ENCODE results near the gene PHACTR3. TPM values are rescaled to one million over a fixed set of nuclear protein-coding genes. Genes with fewer than 3 reads are reported as not detected.

PHACTR3 gene
- total and polyA plus RNA-seq, 2 of the 8 experiments (the other 6 are each of a cell fraction or from before 2014, with no cell fraction given) = 0.05 to 0.13 TPM

DNA sequence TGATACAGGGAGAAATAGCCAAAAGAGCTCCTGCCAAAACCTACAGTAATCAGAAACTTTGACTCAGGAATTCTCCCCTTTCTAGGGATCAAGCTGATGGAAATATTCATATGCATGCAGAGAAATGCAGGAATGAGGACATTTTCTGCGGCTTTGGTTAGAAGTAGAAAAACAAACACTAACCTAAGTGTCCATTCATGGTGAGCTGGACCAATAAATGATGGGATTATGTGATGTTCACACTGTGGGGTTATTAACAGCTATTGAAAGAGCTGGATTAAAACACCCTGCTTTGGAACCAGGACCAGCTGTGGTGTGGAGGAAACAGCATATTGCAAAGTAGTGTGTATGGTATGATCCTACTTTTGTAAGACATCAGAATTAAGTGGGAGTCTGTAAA, 186.0 kb downstream of the PHACTR3 start:
- Histone ChIP-seq H4K8ac (ENCODE audit: extremely low read depth, insufficient read depth, low read length) (no peak overlapping the region), H2BK12ac (ENCODE audit: low read depth, low read length) (no peak overlapping the region), H2BK15ac (ENCODE audit: low read length) (no peak overlapping the region), H2AK5ac (ENCODE audit: low read depth, low read length) (no peak overlapping the region), H3K4me1 (replicated peaks in 1 of 4; ENCODE audit: control insufficient read depth in 3 of 4, insufficient read depth in 4 of 4, low read length in 3 of 4) (no peaks in the 10 kb centered on the region), H2BK20ac (ENCODE audit: low read length) (no peak overlapping the region), H3K36me3 (ENCODE audit: control insufficient read depth in 2 of 4, insufficient read depth in 4 of 4, low read length in 3 of 4) (no peaks in the 10 kb centered on the region), H3K23me2 (ENCODE audit: low read depth, low read length) (no peaks in the 10 kb centered on the region), H3K9ac (replicated peaks in 1 of 4; ENCODE audit: extremely low read depth in 1 of 4, low read depth in 3 of 4, low read length in 3 of 4) (no peak overlapping the region), H3K79me2 (ENCODE audit: control insufficient read depth in 1 of 2, insufficient read depth in 2 of 2, low read length in 2 of 2) (no peaks in the 10 kb centered on the region), H3K4ac (replicated peaks; ENCODE audit: insufficient read length, low read depth, low read length) (no peak overlapping the region), H3K9me3 (ENCODE audit: insufficient read depth in 2 of 2, low read depth in 1 of 2, low read length in 1 of 2) (peaks cover 74 to 77% of the 10 kb centered on the region in 2 experiments), H3K27ac (ENCODE audit: low read depth, low read length) (no peak overlapping the region), H3K4me3 (ENCODE audit: extremely low read depth in 1 of 4, insufficient read depth in 2 of 4, low read depth in 3 of 4, low read length in 4 of 4) (no peak overlapping the region), H4K20me1 (replicated peaks in 1 of 2; ENCODE audit: control insufficient read depth in 1 of 2, insufficient read depth in 2 of 2, low read length in 2 of 2) (no peaks in the 10 kb centered on the region), H4K91ac (replicated peaks; ENCODE audit: insufficient read length, low read length) (no peak overlapping the region), H3K79me1 (ENCODE audit: low read depth, low read length) (no peaks in the 10 kb centered on the region), H3K14ac (ENCODE audit: insufficient read length) (no peak overlapping the region), H3K4me2 (ENCODE audit: insufficient read depth in 1 of 2, low read depth in 2 of 2, low read length in 2 of 2) (no peak overlapping the region), H2BK5ac (ENCODE audit: low read depth, low read length) (no peak overlapping the region), H3K23ac (ENCODE audit: insufficient read length) (no peak overlapping the region), H2BK120ac (replicated peaks; ENCODE audit: low read depth, low read length) (no peak overlapping the region), H3K56ac (replicated peaks; ENCODE audit: insufficient read length, low read depth, low read length) (no peak overlapping the region), H3K27me3 (replicated peaks in 1 of 4; ENCODE audit: control insufficient read depth in 3 of 4, extremely low read depth in 1 of 4, insufficient read depth in 3 of 4, low read length in 3 of 4) (no peaks in the 10 kb centered on the region), H2AFZ (ENCODE audit: low read length) (no peak overlapping the region), H3K18ac (ENCODE audit: extremely low read depth, low read length) (no peak overlapping the region), H4K5ac (ENCODE audit: insufficient read length, low read depth, low read length) (no peak overlapping the region)
- no peak for DNase-seq (ENCODE audit: low read depth in 1 of 2, low spot score in 2 of 2)
- CTCF ChIA-PET (ENCODE audit: partially characterized antibody) = interaction anchor here (1.6 kb wide), 1 partner anchor 32 kb away, joined by 4 read pairs; no protein-coding TSS in a partner anchor
- POLR2A ChIA-PET (ENCODE audit: partially characterized antibody) = no interaction called here
- 75% methylated on average over 1 of the region's 1 CpG; no CpG with 5 or more reads in 1 of the 2 experiments for WGBS, 2 experiments (ENCODE audit: extremely low coverage in 1 of 2, insufficient coverage in 1 of 2, insufficient read length in 1 of 2, insufficient replicate concordance in 2 of 2, low coverage in 1 of 2, low lambda C conversion rate in 2 of 2, missing lambda C conversion rate in 1 of 2)
- FAIRE-seq = no peak
- TF ChIP-seq SP1 (IDR thresholded peaks at IDR 0.05; ENCODE audit: low read depth, low read length) = no peak
- no peak for TF ChIP-seq HDAC2 (IDR thresholded peaks at IDR 0.05; ENCODE audit: borderline replicate concordance in 1 of 2, low read depth in 2 of 2, low read length in 2 of 2)
- no peak for TF ChIP-seq TBP (IDR thresholded peaks at IDR 0.05; ENCODE audit: low read depth, low read length)
- no peak for TF ChIP-seq KDM1A (IDR thresholded peaks at IDR 0.05; ENCODE audit: borderline replicate concordance, low read length)
- TF ChIP-seq KDM5A (IDR thresholded peaks at IDR 0.05; ENCODE audit: low read length) = no peak
- no peak for TF ChIP-seq ASH2L (IDR thresholded peaks at IDR 0.05; ENCODE audit: low read length)
- no peak for TF ChIP-seq EZH2 (IDR thresholded peaks at IDR 0.05; ENCODE audit: low read depth, low read length, severe bottlenecking)
- no peak for TF ChIP-seq JUN (IDR thresholded peaks at IDR 0.05; ENCODE audit: low read depth, low read length)
- TF ChIP-seq, protein P1, sequence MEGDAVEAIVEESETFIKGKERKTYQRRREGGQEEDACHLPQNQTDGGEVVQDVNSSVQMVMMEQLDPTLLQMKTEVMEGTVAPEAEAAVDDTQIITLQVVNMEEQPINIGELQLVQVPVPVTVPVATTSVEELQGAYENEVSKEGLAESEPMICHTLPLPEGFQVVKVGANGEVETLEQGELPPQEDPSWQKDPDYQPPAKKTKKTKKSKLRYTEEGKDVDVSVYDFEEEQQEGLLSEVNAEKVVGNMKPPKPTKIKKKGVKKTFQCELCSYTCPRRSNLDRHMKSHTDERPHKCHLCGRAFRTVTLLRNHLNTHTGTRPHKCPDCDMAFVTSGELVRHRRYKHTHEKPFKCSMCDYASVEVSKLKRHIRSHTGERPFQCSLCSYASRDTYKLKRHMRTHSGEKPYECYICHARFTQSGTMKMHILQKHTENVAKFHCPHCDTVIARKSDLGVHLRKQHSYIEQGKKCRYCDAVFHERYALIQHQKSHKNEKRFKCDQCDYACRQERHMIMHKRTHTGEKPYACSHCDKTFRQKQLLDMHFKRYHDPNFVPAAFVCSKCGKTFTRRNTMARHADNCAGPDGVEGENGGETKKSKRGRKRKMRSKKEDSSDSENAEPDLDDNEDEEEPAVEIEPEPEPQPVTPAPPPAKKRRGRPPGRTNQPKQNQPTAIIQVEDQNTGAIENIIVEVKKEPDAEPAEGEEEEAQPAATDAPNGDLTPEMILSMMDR (IDR thresholded peaks at IDR 0.05; ENCODE audit: control extremely low read depth in 1 of 3, insufficient read depth in 1 of 3, low read depth in 1 of 3, low read length in 3 of 3) = no peak
- no peak for TF ChIP-seq PHF8 (conservative IDR thresholded peaks at IDR 0.05; ENCODE audit: low read depth, low read length)
- TF ChIP-seq NANOG (IDR thresholded peaks at IDR 0.05; ENCODE audit: insufficient read depth, low read depth, low read length, poor library complexity, severe bottlenecking) = no peak
- TF ChIP-seq SRF (IDR thresholded peaks at IDR 0.05; ENCODE audit: low read depth, low read length) = no peak
